ENCODE measurements around the gene NEURL1.

NEURL1 gene

GRCh38 chr10:103568505-103568904 lies 75.0 kb downstream of the NEURL1 start:
- Histone ChIP-seq H3K27me3 (ENCODE audit: control insufficient read depth, insufficient read depth, low read length) (no peaks in the 10 kb centered on the region), H3K4me1 (peaks cover 5% of the 10 kb centered on the region), H3K9ac (no peak overlapping the region), H3K4me2 (ENCODE audit: low read length) (no peak overlapping the region), H3K9me3 (ENCODE audit: control insufficient read depth, low read length) (no peaks in the 10 kb centered on the region), H3K36me3 (ENCODE audit: control insufficient read depth, insufficient read depth, low read length) (no peaks in the 10 kb centered on the region), H2AFZ (no peak overlapping the region), H3K27ac (no peak overlapping the region), H3K4me3 (ENCODE audit: low read depth, low read length) (no peak overlapping the region), H3K79me2 (peaks cover 14% of the 10 kb centered on the region)
- TF ChIP-seq CTCF (IDR thresholded peaks at IDR 0.05) = no peak

GRCh38 chr10:103569896-103570295 lies 76.4 kb downstream of the NEURL1 start:
- no peak for TF ChIP-seq CTCF (IDR thresholded peaks at IDR 0.05)
- Histone ChIP-seq H3K27me3 (ENCODE audit: control insufficient read depth, insufficient read depth, low read length) (no peaks in the 10 kb centered on the region), H3K27ac (no peak overlapping the region), H3K4me2 (ENCODE audit: low read length) (no peak overlapping the region), H3K79me2 (peaks cover 4% of the 10 kb centered on the region), H2AFZ (no peak overlapping the region), H3K9ac (no peak overlapping the region), H3K9me3 (ENCODE audit: control insufficient read depth, low read length) (no peaks in the 10 kb centered on the region), H3K4me3 (ENCODE audit: low read depth, low read length) (no peak overlapping the region), H3K4me1 (peaks cover 5% of the 10 kb centered on the region), H3K36me3 (ENCODE audit: control insufficient read depth, insufficient read depth, low read length) (no peaks in the 10 kb centered on the region)

- Histone ChIP-seq H3K27ac (no peak overlapping the region), H3K4me3 (ENCODE audit: low read depth, low read length) (no peak overlapping the region), H3K9ac (no peak overlapping the region), H3K9me3 (ENCODE audit: control insufficient read depth, low read length) (no peaks in the 10 kb centered on the region), H3K4me1 (peaks cover 5% of the 10 kb centered on the region), H3K79me2 (no peaks in the 10 kb centered on the region), H3K4me2 (ENCODE audit: low read length) (no peak overlapping the region), H3K36me3 (ENCODE audit: control insufficient read depth, insufficient read depth, low read length) (no peaks in the 10 kb centered on the region), H2AFZ (no peak overlapping the region), H3K27me3 (ENCODE audit: control insufficient read depth, insufficient read depth, low read length) (no peaks in the 10 kb centered on the region)
- no peak for TF ChIP-seq CTCF (IDR thresholded peaks at IDR 0.05)
These were observed 77.5 kb downstream of the NEURL1 start for GRCh38 chr10:103570844-103571655.

GRCh38 chr10:103571656-103571975 lies 78.1 kb downstream of the NEURL1 start:
- H2AFZ ChIP-seq = no peak overlapping the region
- H3K79me2 ChIP-seq = no peaks in the 10 kb centered on the region
- no peak overlapping the region for H3K4me3 ChIP-seq (ENCODE audit: low read depth, low read length)
- no peaks in the 10 kb centered on the region for H3K27me3 ChIP-seq (ENCODE audit: control insufficient read depth, insufficient read depth, low read length)
- TF ChIP-seq CTCF (IDR thresholded peaks at IDR 0.05) = no peak
- peaks cover 5% of the 10 kb centered on the region for H3K4me1 ChIP-seq
- H3K36me3 ChIP-seq (ENCODE audit: control insufficient read depth, insufficient read depth, low read length) = no peaks in the 10 kb centered on the region
- H3K4me2 ChIP-seq (ENCODE audit: low read length) = no peak overlapping the region
- no peak overlapping the region for H3K9ac ChIP-seq
- H3K9me3 ChIP-seq (ENCODE audit: control insufficient read depth, low read length) = no peaks in the 10 kb centered on the region
- H3K27ac ChIP-seq = no peak overlapping the region

Measured in parathyroid adenoma (tissue), 2 donors.